Measurements from ENCODE around the gene PDCD4. TPM values are rescaled to one million over a fixed set of nuclear protein-coding genes. Genes with fewer than 3 reads are reported as not detected.
"Not testable (repeated sequence)": the region's sequence is repeated elsewhere in the genome, so short reads cannot be mapped to it uniquely, and the experiment has no call there.

PDCD4 gene
- total RNA-seq, 1 donor from 2014 or later = 90.3 TPM

DNA sequence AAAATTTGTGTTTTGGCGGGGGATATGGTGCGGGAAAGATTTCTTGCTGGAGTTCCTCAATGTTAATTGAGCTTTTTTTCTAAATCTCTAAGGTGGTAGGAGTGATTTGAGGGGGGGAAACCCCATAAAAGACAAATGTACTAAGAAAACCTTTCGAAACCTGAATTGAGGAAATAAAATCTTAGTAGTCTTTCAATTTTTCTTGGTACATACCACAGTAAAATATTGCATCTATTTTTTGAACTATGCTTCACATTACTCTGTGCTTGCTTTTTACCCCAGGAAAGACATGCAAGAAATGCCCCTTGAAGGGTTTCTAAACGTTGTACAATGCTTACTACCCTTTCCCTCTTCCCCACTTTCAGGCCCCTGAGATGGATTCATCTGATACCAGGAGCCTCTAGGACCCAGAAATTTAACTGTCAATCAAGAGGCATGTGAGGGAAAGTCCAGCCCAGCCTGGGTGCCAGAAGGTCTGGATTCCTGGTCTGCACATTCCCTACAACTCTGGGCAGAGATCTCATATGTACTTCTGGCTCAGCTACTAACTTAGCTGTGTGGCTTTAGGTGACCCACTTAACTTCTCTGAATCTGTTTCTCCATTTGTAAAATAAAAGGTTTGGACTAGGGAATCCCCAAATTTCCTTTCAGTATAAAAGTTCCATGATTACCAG, 5.8 kb upstream of the PDCD4 start:
- H3K9ac ChIP-seq (ENCODE audit: low read depth in 1 of 3, low read length in 3 of 3) = no peak overlapping the region
- no peaks in the 10 kb centered on the region for H3K36me3 ChIP-seq (ENCODE audit: control insufficient read depth in 3 of 3, insufficient read depth in 3 of 3, low read length in 3 of 3)
- H3K4me3 ChIP-seq (ENCODE audit: low read length in 3 of 3) = no peak overlapping the region
- peaks cover 8 to 18% (median 18%) of the 10 kb centered on the region in 3 donors for H3K4me1 ChIP-seq (ENCODE audit: control insufficient read depth in 3 of 3, insufficient read depth in 3 of 3, low read length in 3 of 3)
- no peaks in the 10 kb centered on the region for H3K9me3 ChIP-seq (ENCODE audit: control insufficient read depth in 3 of 3, low read length in 3 of 3)
- no peaks in the 10 kb centered on the region for H3K27me3 ChIP-seq (ENCODE audit: control insufficient read depth in 3 of 3, insufficient read depth in 3 of 3, low read length in 3 of 3)
- peak overlapping the region; percentile 56 for H3K27ac ChIP-seq (ENCODE audit: low read depth, low read length)

DNA sequence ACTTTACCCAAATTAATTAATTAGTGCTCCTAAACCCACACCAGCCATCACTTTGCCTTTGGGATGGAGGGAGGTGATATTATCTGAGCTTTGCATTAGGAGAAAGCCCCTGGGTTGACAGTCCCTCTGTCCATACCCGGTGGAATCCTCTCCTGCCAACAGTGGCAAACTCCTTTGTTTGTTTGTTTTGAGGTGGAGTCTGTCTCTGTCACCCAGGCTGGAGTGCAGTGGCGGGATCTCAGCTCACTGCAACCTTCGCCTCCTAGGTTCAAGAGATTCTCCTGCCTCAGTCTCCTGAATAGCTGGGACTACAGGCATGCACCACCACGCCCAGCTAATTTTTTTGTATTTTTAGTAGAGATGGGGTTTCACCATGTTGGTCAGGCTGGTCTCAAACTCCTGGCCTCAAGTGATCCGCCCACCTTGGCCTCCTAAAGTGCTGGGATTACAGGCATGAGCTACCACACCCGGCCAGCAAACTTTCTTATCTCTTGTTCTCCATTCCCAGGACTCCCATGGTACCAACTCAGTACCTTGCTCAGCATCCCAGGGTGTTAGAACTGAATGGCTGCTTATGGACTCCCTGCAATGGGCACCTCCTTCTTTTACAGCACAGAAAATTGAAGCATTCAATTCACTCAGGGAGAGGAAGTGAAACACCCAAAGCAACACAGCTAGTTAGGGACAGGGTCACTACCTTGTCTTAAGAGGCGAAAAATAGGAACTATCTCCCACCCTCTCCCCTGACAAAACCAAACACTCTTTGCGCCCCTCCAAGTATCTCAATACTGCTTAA, 4.5 kb upstream of the PDCD4 start:
- H3K9me3 ChIP-seq (ENCODE audit: control insufficient read depth in 3 of 3, low read length in 3 of 3); H3K27me3 ChIP-seq (ENCODE audit: control insufficient read depth in 3 of 3, insufficient read depth in 3 of 3, low read length in 3 of 3); H3K4me3 ChIP-seq (ENCODE audit: low read length in 3 of 3); H3K9ac ChIP-seq (ENCODE audit: low read depth in 1 of 3, low read length in 3 of 3); H3K36me3 ChIP-seq (ENCODE audit: control insufficient read depth in 3 of 3, insufficient read depth in 3 of 3, low read length in 3 of 3): not testable (repeated sequence)
- peaks cover 12 to 22% (median 20%) of the 10 kb centered on the region in 3 donors for H3K4me1 ChIP-seq (ENCODE audit: control insufficient read depth in 3 of 3, insufficient read depth in 3 of 3, low read length in 3 of 3)
- H3K27ac ChIP-seq (ENCODE audit: low read depth, low read length) = peak overlapping the region; percentile 44

DNA sequence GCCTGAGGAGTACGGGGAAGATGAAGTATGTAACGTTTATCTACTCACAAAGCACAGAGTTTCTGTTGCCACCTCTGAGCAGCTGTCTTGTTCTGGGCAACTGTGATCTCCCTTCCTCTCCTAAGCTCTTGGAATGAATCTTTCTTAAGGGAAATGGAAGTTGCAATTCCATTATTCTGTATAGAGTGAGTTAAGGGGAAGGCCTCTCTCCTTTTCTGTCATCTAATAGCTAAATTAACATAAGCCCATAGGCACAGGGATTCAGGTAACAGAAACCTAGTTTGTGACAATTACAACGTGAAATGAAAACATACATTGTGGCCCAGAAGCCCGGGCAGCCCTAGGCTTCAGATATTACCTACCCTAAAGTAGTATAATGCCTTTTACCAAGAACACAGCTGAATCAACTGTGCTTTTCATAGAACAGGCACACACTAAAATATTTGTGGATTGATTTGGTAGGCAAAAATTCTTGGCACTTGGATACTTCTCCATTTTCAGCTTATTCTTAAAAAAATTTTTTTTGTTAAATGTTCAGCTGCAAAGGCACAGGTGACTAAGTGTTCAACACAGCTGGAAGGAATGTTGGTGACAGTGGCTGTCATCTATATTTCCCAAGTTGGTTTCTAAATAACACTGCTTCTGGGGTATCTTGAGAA, 3.8 kb upstream of the PDCD4 start:
- Histone ChIP-seq H3K9me3 (ENCODE audit: control insufficient read depth in 3 of 3, low read length in 3 of 3) (no peaks in the 10 kb centered on the region), H3K27ac (ENCODE audit: low read depth, low read length) (peak overlapping the region; percentile 44), H3K36me3 (ENCODE audit: control insufficient read depth in 3 of 3, insufficient read depth in 3 of 3, low read length in 3 of 3) (no peaks in the 10 kb centered on the region), H3K9ac (ENCODE audit: low read depth in 1 of 3, low read length in 3 of 3) (no peak overlapping the region), H3K4me3 (ENCODE audit: low read length in 3 of 3) (no peak overlapping the region), H3K4me1 (ENCODE audit: control insufficient read depth in 3 of 3, insufficient read depth in 3 of 3, low read length in 3 of 3) (peaks cover 12 to 22% (median 20%) of the 10 kb centered on the region in 3 donors), H3K27me3 (ENCODE audit: control insufficient read depth in 3 of 3, insufficient read depth in 3 of 3, low read length in 3 of 3) (no peaks in the 10 kb centered on the region)

DNA sequence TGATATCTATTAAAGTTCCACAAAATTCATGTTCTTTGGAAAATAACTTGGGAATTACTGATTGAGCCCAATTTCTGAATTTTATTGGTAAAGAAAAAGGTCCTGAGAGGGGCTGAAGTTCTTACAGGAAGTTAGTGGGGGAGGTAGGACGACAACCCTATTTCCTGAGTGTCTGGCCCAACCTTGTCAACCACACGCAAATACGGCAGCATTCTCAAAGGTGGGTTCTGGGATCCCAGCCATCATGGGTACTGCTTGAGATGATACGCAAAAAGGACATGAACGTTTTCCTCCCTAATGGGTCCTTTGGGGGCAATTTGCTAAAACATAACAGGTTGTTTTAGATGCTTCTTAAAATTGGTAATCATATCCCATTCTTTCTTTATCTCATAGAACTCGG, 2.7 kb upstream of the PDCD4 start:
- H3K36me3 ChIP-seq (ENCODE audit: control insufficient read depth in 3 of 3, insufficient read depth in 3 of 3, low read length in 3 of 3) = no peaks in the 10 kb centered on the region
- H3K4me1 ChIP-seq (ENCODE audit: control insufficient read depth in 3 of 3, insufficient read depth in 3 of 3, low read length in 3 of 3) = peaks cover 12 to 22% (median 20%) of the 10 kb centered on the region in 3 donors
- H3K4me3 ChIP-seq (ENCODE audit: low read length in 3 of 3) = no peak overlapping the region
- no peak overlapping the region for H3K9ac ChIP-seq (ENCODE audit: low read depth in 1 of 3, low read length in 3 of 3)
- no peaks in the 10 kb centered on the region for H3K9me3 ChIP-seq (ENCODE audit: control insufficient read depth in 3 of 3, low read length in 3 of 3)
- H3K27ac ChIP-seq (ENCODE audit: low read depth, low read length) = no peak overlapping the region
- H3K27me3 ChIP-seq (ENCODE audit: control insufficient read depth in 3 of 3, insufficient read depth in 3 of 3, low read length in 3 of 3) = no peaks in the 10 kb centered on the region

DNA sequence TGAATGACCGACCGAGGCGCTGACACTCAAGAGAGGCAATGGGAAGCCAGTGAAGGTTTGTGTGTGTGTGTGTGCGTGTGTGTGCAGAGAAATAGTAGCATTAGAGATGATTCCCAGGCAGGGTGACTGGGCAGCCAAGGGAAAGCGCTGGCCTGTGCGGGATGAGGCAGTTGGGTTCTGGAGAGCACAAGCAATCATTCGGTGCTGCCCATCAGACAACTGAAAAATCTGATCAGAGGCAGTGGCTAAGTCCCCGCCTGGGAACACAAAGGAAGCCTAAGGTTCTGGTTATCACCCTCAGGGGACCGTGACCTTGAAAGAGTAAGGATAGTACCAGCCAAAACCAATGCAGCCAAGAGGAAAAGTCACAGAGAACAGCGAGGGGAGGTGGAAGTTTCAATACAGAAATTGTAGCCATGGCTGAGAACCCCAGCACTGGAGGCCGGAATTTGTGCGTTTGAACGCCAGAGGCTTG, 868 bp upstream of the PDCD4 start:
- Histone ChIP-seq H3K36me3 (ENCODE audit: control insufficient read depth in 3 of 3, insufficient read depth in 3 of 3, low read length in 3 of 3) (peaks cover 0 to under 1% (median 0%) of the 10 kb centered on the region in 3 donors), H3K4me1 (ENCODE audit: control insufficient read depth in 3 of 3, insufficient read depth in 3 of 3, low read length in 3 of 3) (peaks cover 7 to 19% (median 17%) of the 10 kb centered on the region in 3 donors), H3K27ac (ENCODE audit: low read depth, low read length) (peak overlapping the region; percentile 88), H3K4me3 (ENCODE audit: low read length in 3 of 3) (peak overlapping the region; percentile 76 to 89 (median 83)), H3K27me3 (ENCODE audit: control insufficient read depth in 3 of 3, insufficient read depth in 3 of 3, low read length in 3 of 3) (no peaks in the 10 kb centered on the region), H3K9ac (ENCODE audit: low read depth in 1 of 3, low read length in 3 of 3) (peak overlapping the region; percentile 69 to 88 (median 71)), H3K9me3 (ENCODE audit: control insufficient read depth in 3 of 3, low read length in 3 of 3) (no peaks in the 10 kb centered on the region)

DNA sequence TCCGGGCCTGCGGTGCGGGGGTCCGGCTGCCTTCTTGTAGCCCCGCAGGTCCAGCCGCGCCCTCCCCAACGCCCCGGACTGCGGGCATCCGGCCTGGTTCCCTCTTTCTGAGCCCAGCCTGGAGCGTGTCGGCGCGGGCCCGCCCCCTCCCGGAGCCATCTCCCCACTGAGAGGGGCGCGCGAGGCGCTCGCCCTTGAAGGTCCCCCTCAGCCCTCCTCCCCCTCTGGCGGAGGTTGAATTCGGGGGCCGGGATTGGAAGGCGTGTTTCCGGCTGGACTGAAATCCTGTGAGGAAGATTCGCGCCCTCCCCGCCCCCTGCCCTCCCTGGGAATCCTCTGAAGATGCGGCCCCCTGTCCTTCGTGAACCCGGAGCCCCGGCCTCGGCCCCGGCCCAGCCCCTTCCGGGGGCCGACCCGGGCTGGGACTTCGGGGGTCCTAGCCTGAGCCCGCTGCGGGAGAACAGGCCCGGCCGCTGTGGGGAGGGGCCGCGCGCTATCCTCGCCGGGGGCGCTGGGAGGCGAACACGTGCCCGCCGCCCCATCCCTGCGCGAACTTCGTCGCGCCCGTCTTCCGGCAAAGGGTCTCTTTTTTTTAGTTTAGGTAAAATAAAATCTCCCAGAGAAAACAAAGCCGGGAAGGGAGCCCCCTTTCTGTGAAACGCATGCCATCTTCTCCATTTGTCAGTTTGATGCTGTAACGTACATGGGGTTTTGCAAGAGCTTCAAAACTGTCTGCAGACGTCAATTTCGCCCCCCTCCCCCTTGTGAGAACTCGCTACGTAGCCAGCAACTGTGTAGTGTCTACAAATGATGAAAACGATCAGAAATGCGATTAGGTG, 636 bp downstream of the PDCD4 start:
- Histone ChIP-seq H3K4me3 (ENCODE audit: low read length in 3 of 3) (peak overlapping the region; percentile 76 to 88 (median 83)), H3K27me3 (ENCODE audit: control insufficient read depth in 3 of 3, insufficient read depth in 3 of 3, low read length in 3 of 3) (no peaks in the 10 kb centered on the region), H3K36me3 (ENCODE audit: control insufficient read depth in 3 of 3, insufficient read depth in 3 of 3, low read length in 3 of 3) (peaks cover 0 to 7% (median 5%) of the 10 kb centered on the region in 3 donors), H3K4me1 (ENCODE audit: control insufficient read depth in 3 of 3, insufficient read depth in 3 of 3, low read length in 3 of 3) (peaks cover 7 to 17% (median 14%) of the 10 kb centered on the region in 3 donors), H3K9ac (ENCODE audit: low read depth in 1 of 3, low read length in 3 of 3) (peak overlapping the region; percentile 62 to 74 (median 71)), H3K9me3 (ENCODE audit: control insufficient read depth in 3 of 3, low read length in 3 of 3) (no peaks in the 10 kb centered on the region), H3K27ac (ENCODE audit: low read depth, low read length) (peak overlapping the region; percentile 88)

DNA sequence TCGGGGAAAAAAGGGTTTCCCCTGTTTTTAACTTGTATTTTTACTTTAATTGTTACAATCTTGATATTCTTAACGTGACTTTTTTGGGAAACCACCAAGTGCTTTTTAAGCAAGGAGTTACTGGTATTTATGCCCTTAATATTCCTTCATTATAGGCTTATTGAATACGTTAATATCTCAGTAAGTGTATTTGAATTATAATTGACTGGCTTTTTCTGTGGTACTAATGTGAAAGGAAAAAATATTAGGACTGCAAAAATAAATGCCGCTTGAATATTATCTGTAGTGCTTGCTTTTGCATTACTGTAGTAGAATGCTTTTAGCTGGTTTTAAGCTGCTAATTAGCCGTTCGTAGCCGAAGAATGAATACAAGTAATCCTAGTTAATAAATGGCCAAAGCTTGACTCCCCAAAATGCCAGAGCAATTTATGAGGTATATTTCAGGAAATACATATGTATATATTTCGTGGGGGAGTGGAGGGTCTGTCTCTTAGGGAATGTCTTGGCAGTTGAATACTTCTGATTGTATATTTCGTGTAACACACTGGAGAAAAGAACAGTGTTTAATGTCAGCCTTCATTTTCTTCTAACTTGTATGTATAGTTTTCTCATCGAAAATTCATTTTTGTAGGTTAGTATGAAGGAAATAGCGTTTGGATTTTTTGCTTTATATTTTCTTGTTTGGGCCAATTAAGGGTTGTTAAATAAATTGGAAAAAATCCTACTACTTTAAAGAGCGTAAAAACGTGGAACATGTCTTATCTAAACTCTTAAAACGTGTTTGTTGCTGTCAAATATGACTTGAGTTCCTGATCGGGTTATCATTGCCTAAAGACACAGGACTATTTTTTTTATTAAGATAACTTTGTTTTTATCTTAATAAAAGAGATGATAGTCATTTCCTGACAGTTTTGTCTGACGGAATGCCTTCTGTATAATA, 1.5 kb downstream of the PDCD4 start:
- peak overlapping the region; percentile 88 for H3K27ac ChIP-seq (ENCODE audit: low read depth, low read length)
- no peaks in the 10 kb centered on the region for H3K9me3 ChIP-seq (ENCODE audit: control insufficient read depth in 3 of 3, low read length in 3 of 3)
- H3K36me3 ChIP-seq (ENCODE audit: control insufficient read depth in 3 of 3, insufficient read depth in 3 of 3, low read length in 3 of 3) = peaks cover 0 to 10% (median 9%) of the 10 kb centered on the region in 3 donors
- H3K4me1 ChIP-seq (ENCODE audit: control insufficient read depth in 3 of 3, insufficient read depth in 3 of 3, low read length in 3 of 3) = peaks cover 7 to 14% (median 10%) of the 10 kb centered on the region in 3 donors
- peak overlapping the region; percentile 76 to 88 (median 83) for H3K4me3 ChIP-seq (ENCODE audit: low read length in 3 of 3)
- H3K27me3 ChIP-seq (ENCODE audit: control insufficient read depth in 3 of 3, insufficient read depth in 3 of 3, low read length in 3 of 3) = no peaks in the 10 kb centered on the region
- peak overlapping the region; percentile 62 to 74 (median 71) for H3K9ac ChIP-seq (ENCODE audit: low read depth in 1 of 3, low read length in 3 of 3)

DNA sequence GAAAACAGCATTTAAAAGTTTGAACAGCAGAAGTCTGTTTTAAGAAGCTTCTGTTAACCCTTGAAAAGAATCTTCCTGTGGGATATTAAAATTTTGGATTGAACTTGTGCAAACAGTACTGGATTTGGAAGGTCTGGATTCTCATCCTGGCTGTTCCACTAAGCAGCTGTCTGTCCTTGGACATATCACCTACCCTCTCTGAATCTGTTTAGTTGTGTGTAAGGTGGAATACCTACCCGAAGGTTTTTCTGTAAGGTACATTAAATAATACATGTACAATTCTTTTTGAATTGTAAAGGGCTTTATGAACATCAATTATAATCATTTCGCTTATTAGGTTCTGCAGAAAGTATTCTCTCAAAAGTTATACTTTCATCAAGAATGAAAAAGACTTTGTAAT, 2.2 kb downstream of the PDCD4 start:
- peaks cover 7 to 14% (median 10%) of the 10 kb centered on the region in 3 donors for H3K4me1 ChIP-seq (ENCODE audit: control insufficient read depth in 3 of 3, insufficient read depth in 3 of 3, low read length in 3 of 3)
- H3K27ac ChIP-seq (ENCODE audit: low read depth, low read length) = no peak overlapping the region
- H3K36me3 ChIP-seq (ENCODE audit: control insufficient read depth in 3 of 3, insufficient read depth in 3 of 3, low read length in 3 of 3) = peaks cover 0 to 16% (median 15%) of the 10 kb centered on the region in 3 donors
- H3K4me3 ChIP-seq (ENCODE audit: low read length in 3 of 3) = peak overlapping the region in 2 of 3 donors; percentile 11 to 88
- peak overlapping the region in 2 of 3 donors; percentile 62 to 74 for H3K9ac ChIP-seq (ENCODE audit: low read depth in 1 of 3, low read length in 3 of 3)
- H3K9me3 ChIP-seq (ENCODE audit: control insufficient read depth in 3 of 3, low read length in 3 of 3) = no peaks in the 10 kb centered on the region
- no peaks in the 10 kb centered on the region for H3K27me3 ChIP-seq (ENCODE audit: control insufficient read depth in 3 of 3, insufficient read depth in 3 of 3, low read length in 3 of 3)

Measured in skeletal muscle tissue (tissue), 4 donors.